Endodermal cell (in vitro differentiated cells): ENCODE measurements around the gene SELENON. TPM values are rescaled to one million over a fixed set of nuclear protein-coding genes. Genes with fewer than 3 reads are reported as not detected.

Experiments
- DNase-seq: peaks from one replicate; pipeline ENCODE4 v3.0.0-alpha.2; 2017
- H3K27ac ChIP-seq: 2 replicates; pipeline ENCODE4 v1.5.1; 2013; ENCODE audit warnings: mild to moderate bottlenecking, low read depth, low read length, moderate library complexity
- H3K27me3 ChIP-seq: 2 replicates; pipeline ENCODE4 v1.6.1; 2013; ENCODE audit warnings: mild to moderate bottlenecking, low read length, moderate library complexity; ENCODE audit not compliant: insufficient read depth, control insufficient read depth, poor library complexity, severe bottlenecking
- H3K36me3 ChIP-seq: 2 replicates; pipeline ENCODE4 v1.7.0; 2013; ENCODE audit warnings: mild to moderate bottlenecking, low read length, moderate library complexity; ENCODE audit not compliant: control insufficient read depth, insufficient read depth
- H3K4me1 ChIP-seq: one replicate; pipeline ENCODE4 v1.7.0; 2013; ENCODE audit warnings: low read length; ENCODE audit not compliant: control insufficient read depth, insufficient read depth
- H3K4me3 ChIP-seq: 2 replicates; pipeline ENCODE4 v1.5.1; 2013; ENCODE audit warnings: mild to moderate bottlenecking, low read length, moderate library complexity
- H3K9ac ChIP-seq: 2 replicates; pipeline ENCODE4 v1.6.1; 2013; ENCODE audit warnings: mild to moderate bottlenecking, low read length, moderate library complexity; ENCODE audit not compliant: poor library complexity, severe bottlenecking; ENCODE audit errors: extremely low read depth
- H3K9me3 ChIP-seq: 2 replicates; pipeline ENCODE4 v1.6.1; 2013; ENCODE audit warnings: mild to moderate bottlenecking, low read length, moderate library complexity; ENCODE audit not compliant: control insufficient read depth
- H3K27ac Mint-ChIP-seq: 2 replicates; pipeline ENCODE4 v1.8.0; 2020; ENCODE audit warnings: mixed read lengths
- H3K27me3 Mint-ChIP-seq: 2 replicates; pipeline ENCODE4 v1.8.0; 2021; ENCODE audit warnings: mild to moderate bottlenecking, mixed read lengths; ENCODE audit not compliant: insufficient read depth
- H3K36me3 Mint-ChIP-seq: 2 replicates; pipeline ENCODE4 v1.8.0; 2020; ENCODE audit warnings: low read depth, mixed read lengths
- H3K4me1 Mint-ChIP-seq: 2 replicates; pipeline ENCODE4 v1.8.0; 2020; ENCODE audit warnings: mixed read lengths
- H3K4me3 Mint-ChIP-seq: 2 replicates; pipeline ENCODE4 v1.8.0; 2020; ENCODE audit warnings: mild to moderate bottlenecking, moderate library complexity, mixed read lengths
- H3K9me3 Mint-ChIP-seq: 2 replicates; pipeline ENCODE4 v1.8.0; 2020; ENCODE audit warnings: mild to moderate bottlenecking, mixed read lengths
- CTCF ChIP-seq: fragments of 200-600 bp; sonication (generic); conservative IDR thresholded peaks from 2 replicates; pipeline ENCODE4 v1.5.0; 2021; ENCODE audit warnings: antibody characterized with exemption, mild to moderate bottlenecking
- WGBS, 2 experiments: methylation state at CpG; one replicate each; pipeline versions ENCODE4 v1.1.5 to v1.1.7; 2013; ENCODE audit warnings: missing lambda C conversion rate in 2 of 2, mixed read lengths in 1 of 2; ENCODE audit not compliant: insufficient coverage in 1 of 2, insufficient read length in 1 of 2; 5-methylcytosine and 5-hydroxymethylcytosine counted together
- total RNA-seq, 2 donors: library from RNA; stranded (reverse); fragmentation: NEBNext Ultra II Directional in 1 of 2; extraction: Animal tissue kit (Norgen Biotek cat#: 25700) in 1 of 2; gene quantifications; 2 replicates in 1 of 2; 3 replicates in 1 of 2; pipeline ENCODE4 v1.2.1, GENCODE V29; 2021

Gene SELENON
- total RNA-seq, 2 donors from 2014 or later = 91.2 to 93.3 TPM

- H3K4me1 ChIP-seq = no peaks in the 10 kb centered on the region
- WGBS, 2 experiments = 89 to 92% methylated on average over 6 of the region's 6 CpGs
- no peak overlapping the region for H3K27ac ChIP-seq
- H3K36me3 ChIP-seq = no peaks in the 10 kb centered on the region
- no peaks in the 10 kb centered on the region for H3K9me3 Mint-ChIP-seq
- H3K27me3 ChIP-seq = no peaks in the 10 kb centered on the region
- H3K4me3 Mint-ChIP-seq = no peak overlapping the region
- H3K4me1 Mint-ChIP-seq = no peaks in the 10 kb centered on the region
- no peak for TF ChIP-seq CTCF
- H3K9me3 ChIP-seq = no peaks in the 10 kb centered on the region
- H3K9ac ChIP-seq = no peak overlapping the region
- no peaks in the 10 kb centered on the region for H3K36me3 Mint-ChIP-seq
- no peak for DNase-seq
- H3K4me3 ChIP-seq = no peak overlapping the region
- H3K27me3 Mint-ChIP-seq = no peaks in the 10 kb centered on the region
- H3K27ac Mint-ChIP-seq = no peak overlapping the region
These were observed 9.5 kb upstream of the SELENON start for GRCh38 chr1:25790472-25790871.

- H3K36me3 Mint-ChIP-seq = no peaks in the 10 kb centered on the region
- H3K4me1 ChIP-seq = peaks cover 6% of the 10 kb centered on the region
- H3K27ac Mint-ChIP-seq = no peak overlapping the region
- no peak overlapping the region for H3K4me3 ChIP-seq
- H3K4me1 Mint-ChIP-seq = peaks cover 9% of the 10 kb centered on the region
- no peak overlapping the region for H3K9ac ChIP-seq
- H3K9me3 Mint-ChIP-seq = no peaks in the 10 kb centered on the region
- H3K9me3 ChIP-seq = no peaks in the 10 kb centered on the region
- H3K27me3 Mint-ChIP-seq = no peaks in the 10 kb centered on the region
- WGBS, 2 experiments = 78 to 79% methylated on average over 3 to 4 of the region's 4 CpGs
- no peaks in the 10 kb centered on the region for H3K27me3 ChIP-seq
- H3K4me3 Mint-ChIP-seq = no peak overlapping the region
- no peak overlapping the region for H3K27ac ChIP-seq
- TF ChIP-seq CTCF = no peak
- no peaks in the 10 kb centered on the region for H3K36me3 ChIP-seq
- no peak for DNase-seq
These were observed 7.9 kb upstream of the SELENON start for GRCh38 chr1:25792115-25792514.

GRCh38 chr1:25793585-25794170 lies 6.3 kb upstream of the SELENON start:
- H3K27ac ChIP-seq = no peak overlapping the region
- no peak overlapping the region for H3K9ac ChIP-seq
- H3K4me1 Mint-ChIP-seq = peaks cover 11% of the 10 kb centered on the region
- no peak overlapping the region for H3K4me3 ChIP-seq
- H3K9me3 Mint-ChIP-seq = no peaks in the 10 kb centered on the region
- no peaks in the 10 kb centered on the region for H3K9me3 ChIP-seq
- no peaks in the 10 kb centered on the region for H3K36me3 Mint-ChIP-seq
- TF ChIP-seq CTCF = no peak
- no peak for DNase-seq
- H3K27me3 ChIP-seq = no peaks in the 10 kb centered on the region
- WGBS, 2 experiments = 92 to 98% methylated on average over 6 to 7 of the region's 7 CpGs
- H3K4me1 ChIP-seq = peaks cover 6% of the 10 kb centered on the region
- H3K36me3 ChIP-seq = no peaks in the 10 kb centered on the region
- H3K27me3 Mint-ChIP-seq = no peaks in the 10 kb centered on the region
- no peak overlapping the region for H3K4me3 Mint-ChIP-seq
- no peak overlapping the region for H3K27ac Mint-ChIP-seq
